A549 (cell line): ENCODE results near the gene SNRNP25. TPM values are rescaled to one million over a fixed set of nuclear protein-coding genes. Genes with fewer than 3 reads are reported as not detected.

ENCODE experiments used
- ATAC-seq, 2 experiments: fragments of 200-7000 bp in 1 of 2; fragments of >200 bp in 1 of 2; cut with Nextera tagmentation in 1 of 2; cut with Tn5 transposase in 1 of 2; 3 replicates each; pipeline versions ENCODE4 v1.8.0 to v1.9.1; 2018 to 2020; ENCODE audit warnings: mild to moderate bottlenecking in 1 of 2, moderate library complexity in 1 of 2
- CTCF ChIA-PET: fragments of 300-600 bp; sonication (Branson Sonifier 250); formaldehyde crosslinking; extraction: SDS; loops from one replicate; lab custom pipeline; 2021; ENCODE audit warnings: antibody characterized with exemption, inconsistent platforms; lab: Yijun Ruan, JAX
- POLR2A ChIA-PET: fragments of 350-600 bp; formaldehyde crosslinking; extraction: SDS; loops from one replicate; lab custom pipeline; 2021; ENCODE audit warnings: antibody characterized with exemption, inconsistent platforms; lab: Yijun Ruan, JAX
- DNase-seq, 2 experiments: peaks; one replicate each; pipeline versions ENCODE4 v3.0.0 to v3.0.0-alpha.2; 2011 to 2016; ENCODE audit warnings: low read depth in 1 of 2, low spot score in 1 of 2
- FAIRE-seq: peaks from 2 replicates; lab custom pipeline; 2011; peaks lifted over from hg19 to GRCh38; lab: Jason Lieb, UNC
- H3K27ac ChIP-seq, 2 experiments: fragments of >200 bp; sonication (Bioruptor Twin); formaldehyde crosslinking; 3 replicates each; pipeline ENCODE4 v1.5.1; 2016 to 2017
- H3K4me1 ChIP-seq: fragments of >200 bp; sonication (Bioruptor Twin); formaldehyde crosslinking; 3 replicates; pipeline ENCODE4 v1.6.1; 2016
- H3K4me2 ChIP-seq: fragments of >200 bp; sonication (Bioruptor Twin); formaldehyde crosslinking; 3 replicates; pipeline ENCODE4 v1.6.1; 2016
- H3K4me3 ChIP-seq: fragments of >200 bp; sonication (Bioruptor Twin); formaldehyde crosslinking; 3 replicates; pipeline ENCODE4 v1.5.1; 2016
- H3K9me3 ChIP-seq: fragments of >200 bp; sonication (Bioruptor Twin); formaldehyde crosslinking; 3 replicates; pipeline ENCODE4 v1.6.1; 2016
- CBX2 ChIP-seq: fragments of 200-600 bp; sonication (generic); IDR thresholded peaks from 2 replicates; pipeline ENCODE4 v1.6.1; 2016; ENCODE audit warnings: low read depth, mild to moderate bottlenecking, borderline replicate concordance
- CEBPB ChIP-seq, 2 experiments: fragments of >200 bp in 1 of 2; sonication (Bioruptor Twin) in 1 of 2; formaldehyde crosslinking in 1 of 2; IDR thresholded peaks; 2 replicates each; pipeline ENCODE4 v1.6.1; 2012 to 2016
- CHD2 ChIP-seq: fragments of 150-350 bp; IDR thresholded peaks from 2 replicates; pipeline ENCODE4 v1.6.1; 2014; ENCODE audit warnings: low read length; ENCODE audit not compliant: partially characterized antibody
- EHF ChIP-seq: fragments of 250-450 bp; sonication (Bioruptor Pico); IDR thresholded peaks from 2 replicates; pipeline ENCODE4 v1.5.0; 2020; ENCODE audit warnings: mild to moderate bottlenecking
- FOSB ChIP-seq: fragments of 250-450 bp; sonication (Bioruptor Pico); IDR thresholded peaks from 2 replicates; pipeline ENCODE4 v1.5.0; 2020; ENCODE audit warnings: mild to moderate bottlenecking, moderate library complexity
- FOSL2 ChIP-seq, 2 experiments: fragments of 450-650 bp in 1 of 2; fragments of >200 bp in 1 of 2; sonication (Bioruptor Twin) in 1 of 2; formaldehyde crosslinking; IDR thresholded peaks; 2 replicates each; pipeline versions ENCODE4 v1.5.0 to v1.6.1; 2016 to 2020; ENCODE audit warnings: mild to moderate bottlenecking in 1 of 2, moderate library complexity in 1 of 2
- FOXS1 ChIP-seq: fragments of 250-450 bp; sonication (Bioruptor Pico); IDR thresholded peaks from 2 replicates; pipeline ENCODE4 v1.5.0; 2020; ENCODE audit warnings: mild to moderate bottlenecking, moderate library complexity
- GATA3 ChIP-seq: IDR thresholded peaks from 2 replicates; pipeline ENCODE4 v1.6.1; 2012; ENCODE audit warnings: borderline replicate concordance
- HDAC2 ChIP-seq: fragments of 200-600 bp; sonication (generic); IDR thresholded peaks from 2 replicates; pipeline ENCODE4 v1.6.1; 2016
- HEYL ChIP-seq: fragments of 250-450 bp; sonication (Bioruptor Pico); IDR thresholded peaks from 2 replicates; pipeline ENCODE4 v1.8.0; 2021; ENCODE audit warnings: mild to moderate bottlenecking, moderate library complexity
- HOXA7 ChIP-seq: fragments of 250-450 bp; sonication (Bioruptor Pico); IDR thresholded peaks from 2 replicates; pipeline ENCODE4 v1.5.0; 2020; ENCODE audit warnings: mild to moderate bottlenecking, moderate library complexity
- KDM1A ChIP-seq: fragments of 200-600 bp; sonication (generic); IDR thresholded peaks from 2 replicates; pipeline ENCODE4 v1.6.1; 2016; ENCODE audit warnings: low read depth, mild to moderate bottlenecking
- KDM5A ChIP-seq: fragments of 200-600 bp; sonication (generic); IDR thresholded peaks from 2 replicates; pipeline ENCODE4 v1.6.1; 2016; ENCODE audit warnings: antibody characterized with exemption, mild to moderate bottlenecking
- MAX ChIP-seq: IDR thresholded peaks from 2 replicates; pipeline ENCODE4 v1.6.1; 2012
- NFE2L2 ChIP-seq: fragments of 150-350 bp; conservative IDR thresholded peaks from 2 replicates; pipeline ENCODE4 v1.6.1; 2014; ENCODE audit warnings: low read length
- NPAS2 ChIP-seq: fragments of 250-450 bp; sonication (Bioruptor Pico); IDR thresholded peaks from 2 replicates; pipeline ENCODE4 v1.8.0; 2022; ENCODE audit warnings: mild to moderate bottlenecking, moderate library complexity, borderline replicate concordance
- NR3C1 ChIP-seq: fragments of >200 bp; sonication (Bioruptor Twin); formaldehyde crosslinking; IDR thresholded peaks from 3 replicates; pipeline ENCODE4 v1.6.1; 2017
- PBX3 ChIP-seq: IDR thresholded peaks from 2 replicates; pipeline ENCODE4 v1.6.1; 2012
- POLR2A ChIP-seq: IDR thresholded peaks from 2 replicates; pipeline ENCODE4 v1.6.1; 2012; ENCODE audit warnings: mild to moderate bottlenecking, low read length
- RAD21 ChIP-seq, 2 experiments: fragments of >200 bp in 1 of 2; sonication (Bioruptor Twin) in 1 of 2; formaldehyde crosslinking in 1 of 2; IDR thresholded peaks in 1 of 2; conservative IDR thresholded peaks in 1 of 2; 2 replicates in 1 of 2; 3 replicates in 1 of 2; pipeline ENCODE4 v1.6.1; 2012 to 2018; ENCODE audit warnings: inconsistent platforms in 1 of 2
- RCOR1 ChIP-seq: fragments of 150-350 bp; IDR thresholded peaks from 2 replicates; pipeline ENCODE4 v1.6.1; 2014; ENCODE audit warnings: antibody characterized with exemption, low read length, low read depth
- RFX5 ChIP-seq: fragments of 450-650 bp; IDR thresholded peaks from 2 replicates; pipeline ENCODE4 v1.7.1; 2014; ENCODE audit warnings: antibody characterized with exemption, mild to moderate bottlenecking, moderate library complexity
- TP53 ChIP-seq: fragments of 250-450 bp; sonication (Bioruptor Pico); IDR thresholded peaks from 2 replicates; pipeline ENCODE4 v1.5.0; 2021; ENCODE audit warnings: mild to moderate bottlenecking, moderate library complexity
- USF2 ChIP-seq: fragments of 450-650 bp; IDR thresholded peaks from 2 replicates; pipeline ENCODE4 v1.6.1; 2014; ENCODE audit warnings: antibody characterized with exemption
- ZFP36 ChIP-seq: fragments of 450-650 bp; IDR thresholded peaks from 2 replicates; pipeline ENCODE4 v1.6.1; 2014; ENCODE audit warnings: borderline replicate concordance; ENCODE audit not compliant: partially characterized antibody
- ZNF302 ChIP-seq: fragments of 250-450 bp; sonication (Bioruptor Pico); IDR thresholded peaks from 2 replicates; pipeline ENCODE4 v1.9.0; 2021; ENCODE audit warnings: inconsistent platforms, mild to moderate bottlenecking, moderate library complexity
- WGBS: methylation state at CpG from one replicate; pipeline ENCODE4 v1.1.6; 2017; ENCODE audit errors: missing lambda C conversion rate; 5-methylcytosine and 5-hydroxymethylcytosine counted together
- polyA plus RNA-seq, 4 experiments: library from polyadenylated mRNA; depleted of rRNA in 3 of 4; stranded (reverse); fragments of >200 nt; fragmentation: RNase III in 1 of 4; extraction: RNeasy Plus Mini Kit Qiagen cat#74134 plus additional on column Dnase treatment in 1 of 4; gene quantifications; 2 replicates in 3 of 4; 3 replicates in 1 of 4; pipeline ENCODE4 v1.2.3, GENCODE V29; 2011 to 2017
- TF ChIP-seq, protein P1 (sequence below): fragments of 150-350 bp; IDR thresholded peaks from 2 replicates; pipeline ENCODE4 v1.6.1; 2014; ENCODE audit warnings: low read depth, mild to moderate bottlenecking, low read length
- TF ChIP-seq, protein P2 (sequence below): IDR thresholded peaks from 2 replicates; pipeline ENCODE4 v1.6.1; 2012; ENCODE audit warnings: low read depth, borderline replicate concordance
- TF ChIP-seq, protein P3 (sequence below): fragments of >200 bp; sonication (Bioruptor Twin); formaldehyde crosslinking; IDR thresholded peaks from 3 replicates; pipeline ENCODE4 v1.5.1; 2016

SNRNP25 gene
- polyA plus RNA-seq, 2 of the 4 experiments (the other 2 are of a cell fraction) = 45.0 to 82.2 TPM

- FAIRE-seq (no peak), DNase-seq (no peak), ATAC-seq (no peak)
- POLR2A ChIA-PET = no interaction called here
- CTCF ChIA-PET = interaction anchor here (0.9 to 30.3 kb wide), 9 partner anchors 9 to 267 kb away, joined by 3 to 718 read pairs (median 9); partner anchors contain the start of genes HBQ1, MPG and RHBDF1
- H3K9me3 ChIP-seq = no peaks in the 10 kb centered on the region
- over 99% methylated on average over 5 of the region's 5 CpGs for WGBS
- no peak overlapping the region for H3K4me3 ChIP-seq
- no peak overlapping the region for H3K4me2 ChIP-seq
- H3K27ac ChIP-seq = no peak overlapping the region
- H3K4me1 ChIP-seq = peaks cover 10% of the 10 kb centered on the region
- TF ChIP-seq USF2 = no peak
- TF ChIP-seq KDM5A = no peak
- TF ChIP-seq CHD2 = no peak
- TF ChIP-seq, protein P1, sequence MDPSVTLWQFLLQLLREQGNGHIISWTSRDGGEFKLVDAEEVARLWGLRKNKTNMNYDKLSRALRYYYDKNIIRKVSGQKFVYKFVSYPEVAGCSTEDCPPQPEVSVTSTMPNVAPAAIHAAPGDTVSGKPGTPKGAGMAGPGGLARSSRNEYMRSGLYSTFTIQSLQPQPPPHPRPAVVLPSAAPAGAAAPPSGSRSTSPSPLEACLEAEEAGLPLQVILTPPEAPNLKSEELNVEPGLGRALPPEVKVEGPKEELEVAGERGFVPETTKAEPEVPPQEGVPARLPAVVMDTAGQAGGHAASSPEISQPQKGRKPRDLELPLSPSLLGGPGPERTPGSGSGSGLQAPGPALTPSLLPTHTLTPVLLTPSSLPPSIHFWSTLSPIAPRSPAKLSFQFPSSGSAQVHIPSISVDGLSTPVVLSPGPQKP = no peak
- TF ChIP-seq, protein P2, sequence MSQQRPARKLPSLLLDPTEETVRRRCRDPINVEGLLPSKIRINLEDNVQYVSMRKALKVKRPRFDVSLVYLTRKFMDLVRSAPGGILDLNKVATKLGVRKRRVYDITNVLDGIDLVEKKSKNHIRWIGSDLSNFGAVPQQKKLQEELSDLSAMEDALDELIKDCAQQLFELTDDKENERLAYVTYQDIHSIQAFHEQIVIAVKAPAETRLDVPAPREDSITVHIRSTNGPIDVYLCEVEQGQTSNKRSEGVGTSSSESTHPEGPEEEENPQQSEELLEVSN = no peak
- TF ChIP-seq POLR2A = no peak
- no peak for TF ChIP-seq RCOR1
- TF ChIP-seq RFX5 = no peak
- no peak for TF ChIP-seq GATA3
- TF ChIP-seq, protein P3, sequence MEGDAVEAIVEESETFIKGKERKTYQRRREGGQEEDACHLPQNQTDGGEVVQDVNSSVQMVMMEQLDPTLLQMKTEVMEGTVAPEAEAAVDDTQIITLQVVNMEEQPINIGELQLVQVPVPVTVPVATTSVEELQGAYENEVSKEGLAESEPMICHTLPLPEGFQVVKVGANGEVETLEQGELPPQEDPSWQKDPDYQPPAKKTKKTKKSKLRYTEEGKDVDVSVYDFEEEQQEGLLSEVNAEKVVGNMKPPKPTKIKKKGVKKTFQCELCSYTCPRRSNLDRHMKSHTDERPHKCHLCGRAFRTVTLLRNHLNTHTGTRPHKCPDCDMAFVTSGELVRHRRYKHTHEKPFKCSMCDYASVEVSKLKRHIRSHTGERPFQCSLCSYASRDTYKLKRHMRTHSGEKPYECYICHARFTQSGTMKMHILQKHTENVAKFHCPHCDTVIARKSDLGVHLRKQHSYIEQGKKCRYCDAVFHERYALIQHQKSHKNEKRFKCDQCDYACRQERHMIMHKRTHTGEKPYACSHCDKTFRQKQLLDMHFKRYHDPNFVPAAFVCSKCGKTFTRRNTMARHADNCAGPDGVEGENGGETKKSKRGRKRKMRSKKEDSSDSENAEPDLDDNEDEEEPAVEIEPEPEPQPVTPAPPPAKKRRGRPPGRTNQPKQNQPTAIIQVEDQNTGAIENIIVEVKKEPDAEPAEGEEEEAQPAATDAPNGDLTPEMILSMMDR = no peak
- no peak for TF ChIP-seq ZFP36
- TF ChIP-seq FOXS1 (CRISPR knock-in tag) = no peak
- TF ChIP-seq FOSB (CRISPR knock-in tag) = no peak
- no peak for TF ChIP-seq CBX2
- no peak for TF ChIP-seq NFE2L2
Measured at GRCh38 chr16:94918-95265, 41.3 kb downstream of the SNRNP25 start.

GRCh38 chr16:96935-97381 is 43.3 kb downstream of the SNRNP25 start:
- FAIRE-seq (peak; percentile 80), DNase-seq (peak; percentile 88 to 96), ATAC-seq (peak; percentile 84 to 88)
- ChIA-PET POLR2A (interaction anchor here (0.6 to 0.8 kb wide), 4 partner anchors 9 to 53 kb away, joined by 3 to 8 read pairs (median 4); no protein-coding TSS in a partner anchor), CTCF (interaction anchor here (0.6 to 30.3 kb wide), 43 partner anchors 11 to 560 kb away, joined by 3 to 718 read pairs (median 4); partner anchors contain the start of genes ARHGDIG, HBM, HBQ1 and MPG)
- peaks cover 10% of the 10 kb centered on the region for H3K4me1 ChIP-seq
- no peak overlapping the region for H3K4me3 ChIP-seq
- no peak overlapping the region for H3K4me2 ChIP-seq
- no peaks in the 10 kb centered on the region for H3K9me3 ChIP-seq
- no peak overlapping the region for H3K27ac ChIP-seq
- 11% methylated on average over 11 of the region's 11 CpGs for WGBS
- TF ChIP-seq FOSL2 (IDR thresholded peaks at IDR 0.05) (no peak), FOSL2 (CRISPR knock-in tag; IDR thresholded peaks at IDR 0.05) (no peak), HEYL (CRISPR knock-in tag) (no peak), PBX3 (no peak), HOXA7 (CRISPR knock-in tag) (no peak), CBX2 (no peak), NPAS2 (no peak), RFX5 (no peak), ZNF302 (CRISPR knock-in tag) (no peak), FOSB (CRISPR knock-in tag) (no peak), RAD21 (conservative IDR thresholded peaks at IDR 0.05 in 1 of 2, IDR thresholded peaks at IDR 0.05 in 1 of 2) (peak; percentile 71 to 72), KDM5A (no peak), KDM1A (no peak), NR3C1 (no peak), USF2 (peak; percentile 82), HDAC2 (no peak), MAX (peak; percentile 69; the same call in 1 of the 2 replicates), EHF (no peak), CEBPB (IDR thresholded peaks at IDR 0.05) (no peak), TP53 (CRISPR knock-in tag) (no peak)
- TF ChIP-seq, protein P3 = peak; percentile 100
